Neutrophil (primary cell): ENCODE measurements around the gene TRIM17.

Experiments
- H3K27ac ChIP-seq: fragments of 200-600 bp; sonication (generic); 2 replicates; pipeline ENCODE4 v1.5.1; 2016; ENCODE audit warnings: mild to moderate bottlenecking, moderate library complexity
- H3K27me3 ChIP-seq: fragments of 200-600 bp; sonication (generic); 2 replicates; pipeline ENCODE4 v1.6.0; 2016; ENCODE audit warnings: mild to moderate bottlenecking
- H3K36me3 ChIP-seq: fragments of 200-600 bp; sonication (generic); 2 replicates; pipeline ENCODE4 v1.5.1; 2017
- H3K4me1 ChIP-seq, 2 experiments: fragments of 200-600 bp in 1 of 2; sonication (generic) in 1 of 2; 1 replicate in 1 of 2; 2 replicates in 1 of 2; pipeline versions ENCODE4 v1.5.1 to v1.6.1; 2013 to 2016; ENCODE audit warnings: low read depth in 1 of 2, low read length in 1 of 2, mild to moderate bottlenecking in 1 of 2, moderate library complexity in 1 of 2; ENCODE audit not compliant: control insufficient read depth in 1 of 2, insufficient read depth in 1 of 2
- H3K4me3 ChIP-seq, 2 experiments: fragments of 200-600 bp in 1 of 2; sonication (generic) in 1 of 2; 1 replicate in 1 of 2; 2 replicates in 1 of 2; pipeline ENCODE4 v1.5.1; 2013 to 2016; ENCODE audit warnings: low read depth in 1 of 2, low read length in 1 of 2, mild to moderate bottlenecking in 1 of 2, moderate library complexity in 1 of 2
- H3K9me3 ChIP-seq: fragments of 200-600 bp; sonication (generic); 2 replicates; pipeline ENCODE4 v1.5.1; 2016
- CTCF ChIP-seq: fragments of 200-600 bp; sonication (generic); IDR thresholded peaks from 2 replicates; pipeline ENCODE4 v1.5.1; 2016; ENCODE audit warnings: antibody characterized with exemption

Gene TRIM17

DNA sequence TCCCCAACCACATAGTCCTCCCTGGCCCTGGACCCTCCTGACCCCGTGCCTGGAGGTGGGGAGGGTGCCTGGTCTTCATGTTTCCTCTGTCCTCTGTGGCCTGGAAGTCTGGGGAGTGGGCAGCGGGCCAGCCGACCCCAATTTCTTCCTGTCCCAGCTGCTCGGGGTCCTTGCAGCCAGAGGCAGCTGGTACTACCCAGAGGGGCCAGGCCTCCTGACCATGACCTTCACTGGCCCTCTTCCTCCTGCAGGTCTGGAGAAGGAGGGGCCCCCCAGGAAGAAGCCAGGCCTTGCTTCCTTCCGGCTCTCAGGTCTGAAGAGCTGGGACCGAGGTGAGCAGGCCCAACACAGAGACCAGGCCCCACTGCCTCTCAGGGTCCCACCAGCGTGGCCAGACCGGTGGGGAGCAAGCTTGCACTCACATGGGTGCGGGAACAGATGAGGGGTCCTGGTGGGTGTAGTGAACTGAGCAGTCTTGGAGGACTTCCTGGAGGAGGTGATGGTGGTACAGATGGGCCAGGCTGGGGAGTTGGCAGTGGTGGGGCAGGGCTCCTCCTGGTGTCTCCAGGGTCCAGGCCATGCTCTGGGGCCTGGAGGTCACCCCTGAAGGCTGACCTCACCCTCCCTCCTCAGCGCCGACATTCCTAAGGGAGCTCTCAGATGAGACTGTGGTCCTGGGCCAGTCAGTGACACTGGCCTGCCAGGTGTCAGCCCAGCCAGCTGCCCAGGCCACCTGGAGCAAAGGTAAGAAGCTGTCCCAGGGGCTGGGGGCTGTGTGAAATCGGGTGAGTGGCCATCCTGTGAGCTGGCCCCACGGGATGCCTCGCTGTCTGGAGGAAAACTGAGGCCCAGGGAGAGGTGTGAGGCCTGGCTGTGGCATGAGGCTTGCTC, 42.7 kb downstream of the TRIM17 start:
- no peaks in the 10 kb centered on the region for H3K36me3 ChIP-seq
- TF ChIP-seq CTCF: no peak
- peaks cover 23% of the 10 kb centered on the region for H3K27me3 ChIP-seq
- peaks cover 0 to 5% of the 10 kb centered on the region in 2 experiments for H3K4me1 ChIP-seq
- no peak overlapping the region for H3K4me3 ChIP-seq
- no peak overlapping the region for H3K27ac ChIP-seq
- H3K9me3 ChIP-seq: no peaks in the 10 kb centered on the region

- H3K9me3 ChIP-seq: no peaks in the 10 kb centered on the region
- H3K4me3 ChIP-seq: no peak overlapping the region
- no peak for TF ChIP-seq CTCF
- H3K27me3 ChIP-seq: peaks cover 15% of the 10 kb centered on the region
- no peak overlapping the region for H3K27ac ChIP-seq
- H3K36me3 ChIP-seq: no peaks in the 10 kb centered on the region
- H3K4me1 ChIP-seq: no peaks in the 10 kb centered on the region
These were observed 43.5 kb downstream of the TRIM17 start for GRCh38 chr1:228373004-228373680.

- no peaks in the 10 kb centered on the region for H3K9me3 ChIP-seq
- TF ChIP-seq CTCF: no peak
- no peaks in the 10 kb centered on the region for H3K4me1 ChIP-seq
- H3K4me3 ChIP-seq: no peak overlapping the region
- H3K27ac ChIP-seq: no peak overlapping the region
- no peaks in the 10 kb centered on the region for H3K36me3 ChIP-seq
- H3K27me3 ChIP-seq: peaks cover 8% of the 10 kb centered on the region
These were observed 44.3 kb downstream of the TRIM17 start for GRCh38 chr1:228372183-228373003.

- Histone ChIP-seq H3K4me1 (no peaks in the 10 kb centered on the region), H3K27ac (no peak overlapping the region), H3K4me3 (no peak overlapping the region), H3K36me3 (no peaks in the 10 kb centered on the region), H3K9me3 (no peaks in the 10 kb centered on the region), H3K27me3 (peaks cover 2% of the 10 kb centered on the region)
- TF ChIP-seq CTCF: no peak
These were observed 44.9 kb downstream of the TRIM17 start for GRCh38 chr1:228371741-228372182.

DNA sequence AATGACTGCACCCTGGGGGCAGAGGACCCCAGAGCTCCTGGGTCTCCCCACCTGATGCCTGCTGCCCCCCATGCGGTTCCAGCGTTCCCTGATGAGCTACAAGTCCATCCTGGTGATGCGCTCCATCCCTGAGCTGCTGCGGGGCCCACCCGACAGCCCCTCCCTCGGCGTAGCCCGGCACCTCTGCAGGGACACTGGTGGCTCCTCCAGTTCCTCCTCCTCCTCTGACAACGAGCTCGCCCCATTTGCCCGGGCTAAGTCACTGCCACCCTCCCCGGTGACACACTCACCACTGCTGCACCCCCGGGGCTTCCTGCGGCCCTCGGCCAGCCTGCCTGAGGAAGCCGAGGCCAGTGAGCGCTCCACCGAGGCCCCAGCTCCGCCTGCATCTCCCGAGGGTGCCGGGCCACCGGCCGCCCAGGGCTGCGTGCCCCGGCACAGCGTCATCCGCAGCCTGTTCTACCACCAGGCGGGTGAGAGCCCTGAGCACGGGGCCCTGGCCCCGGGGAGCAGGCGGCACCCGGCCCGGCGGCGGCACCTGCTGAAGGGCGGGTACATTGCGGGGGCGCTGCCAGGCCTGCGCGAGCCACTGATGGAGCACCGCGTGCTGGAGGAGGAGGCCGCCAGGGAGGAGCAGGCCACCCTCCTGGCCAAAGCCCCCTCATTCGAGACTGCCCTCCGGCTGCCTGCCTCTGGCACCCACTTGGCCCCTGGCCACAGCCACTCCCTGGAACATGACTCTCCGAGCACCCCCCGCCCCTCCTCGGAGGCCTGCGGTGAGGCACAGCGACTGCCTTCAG, 45.5 kb downstream of the TRIM17 start:
- no peak overlapping the region for H3K27ac ChIP-seq
- H3K27me3 ChIP-seq: no peaks in the 10 kb centered on the region
- H3K4me1 ChIP-seq: no peaks in the 10 kb centered on the region

More for the DNA sequence above, 45.5 kb downstream of the TRIM17 start:
- H3K4me3 ChIP-seq: no peak overlapping the region
- no peaks in the 10 kb centered on the region for H3K36me3 ChIP-seq
- no peak for TF ChIP-seq CTCF
- H3K9me3 ChIP-seq: no peaks in the 10 kb centered on the region
